Measurements from ENCODE around the gene ZNF664.

DNA sequence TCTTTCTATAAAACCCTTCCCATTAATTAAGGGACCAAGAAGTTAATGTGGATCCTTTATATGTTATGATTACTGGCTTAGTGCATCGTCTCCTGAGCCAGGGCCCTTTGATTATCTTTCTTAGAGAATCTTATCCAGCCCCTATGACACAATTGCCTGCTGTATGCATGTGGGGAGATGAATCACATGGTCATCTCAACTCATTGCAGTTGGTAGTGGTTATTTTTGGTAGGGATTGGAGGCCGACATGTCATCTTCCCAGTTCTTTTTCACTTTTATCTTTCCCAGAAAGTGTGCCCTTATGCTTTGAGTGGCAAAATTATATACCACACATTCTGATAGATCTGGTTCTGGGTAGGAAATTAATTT is 26.0 kb downstream of the ZNF664 start:
- TF ChIP-seq, protein P1, sequence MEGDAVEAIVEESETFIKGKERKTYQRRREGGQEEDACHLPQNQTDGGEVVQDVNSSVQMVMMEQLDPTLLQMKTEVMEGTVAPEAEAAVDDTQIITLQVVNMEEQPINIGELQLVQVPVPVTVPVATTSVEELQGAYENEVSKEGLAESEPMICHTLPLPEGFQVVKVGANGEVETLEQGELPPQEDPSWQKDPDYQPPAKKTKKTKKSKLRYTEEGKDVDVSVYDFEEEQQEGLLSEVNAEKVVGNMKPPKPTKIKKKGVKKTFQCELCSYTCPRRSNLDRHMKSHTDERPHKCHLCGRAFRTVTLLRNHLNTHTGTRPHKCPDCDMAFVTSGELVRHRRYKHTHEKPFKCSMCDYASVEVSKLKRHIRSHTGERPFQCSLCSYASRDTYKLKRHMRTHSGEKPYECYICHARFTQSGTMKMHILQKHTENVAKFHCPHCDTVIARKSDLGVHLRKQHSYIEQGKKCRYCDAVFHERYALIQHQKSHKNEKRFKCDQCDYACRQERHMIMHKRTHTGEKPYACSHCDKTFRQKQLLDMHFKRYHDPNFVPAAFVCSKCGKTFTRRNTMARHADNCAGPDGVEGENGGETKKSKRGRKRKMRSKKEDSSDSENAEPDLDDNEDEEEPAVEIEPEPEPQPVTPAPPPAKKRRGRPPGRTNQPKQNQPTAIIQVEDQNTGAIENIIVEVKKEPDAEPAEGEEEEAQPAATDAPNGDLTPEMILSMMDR (IDR thresholded peaks at IDR 0.05) = no peak
- TF ChIP-seq POLR2A (IDR thresholded peaks at IDR 0.05) = no peak
